GM21447 (cell line): ENCODE data around the gene APOL2.
A peak's percentile ranks its signal among the peaks of the same experiment; 100 is the strongest.
"Not testable (repeated sequence)": the region's sequence is repeated elsewhere in the genome, so short reads cannot be mapped to it uniquely, and the experiment has no call there.

Source experiments
- ATAC-seq: cut with Tn5 transposase; IDR thresholded peaks from one replicate; pipeline ENCODE4 v1.9.1; 2021; ENCODE audit not compliant: unreplicated experiment

APOL2 gene

DNA sequence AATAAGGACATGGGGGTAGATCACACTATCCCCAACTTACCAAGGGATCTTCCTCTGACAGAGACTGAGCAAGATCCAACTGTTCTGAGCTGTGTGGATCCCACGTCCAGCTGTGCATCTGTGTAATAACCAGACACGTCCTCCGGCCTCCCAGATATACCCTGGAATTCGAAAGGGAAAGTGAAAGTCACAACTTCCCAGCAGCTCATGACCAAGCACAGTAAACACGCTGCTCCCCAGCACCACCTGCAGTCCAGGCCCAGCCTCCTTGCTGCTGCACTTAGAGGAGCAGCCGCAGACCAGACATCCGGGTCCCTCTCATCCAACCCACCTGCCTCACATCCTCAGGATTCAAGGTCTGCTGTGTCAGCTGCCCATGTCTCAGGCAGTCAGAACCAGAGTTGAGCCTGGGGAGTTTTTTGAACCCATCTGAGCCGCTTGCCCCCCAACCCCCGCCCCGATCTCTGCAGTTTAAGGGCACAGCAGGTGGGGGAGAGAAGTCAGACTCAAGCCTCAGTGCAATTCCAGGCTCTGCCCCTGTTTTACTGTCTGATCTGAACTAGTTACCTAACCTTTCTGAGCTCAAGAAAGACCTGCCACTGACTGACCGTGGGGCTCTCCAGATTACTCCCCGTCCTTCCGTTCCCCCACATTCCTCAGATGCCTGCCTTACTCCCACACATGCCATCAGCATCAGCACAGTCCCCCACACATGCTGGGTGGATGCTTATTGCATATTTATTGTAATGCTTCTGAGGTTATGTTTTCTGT is at the start of gene APOL2:
Gene APOL2, minus strand, starts transcription at position 127 of the 771 bp plus-strand sequence. CDS start 6,365 bp downstream, outside the sequence.
- ATAC-seq, result peak; percentile 85

- no peak for ATAC-seq
These were observed 49.5 kb upstream of the APOL2 start for GRCh38 chr22:36288571-36289405.

DNA sequence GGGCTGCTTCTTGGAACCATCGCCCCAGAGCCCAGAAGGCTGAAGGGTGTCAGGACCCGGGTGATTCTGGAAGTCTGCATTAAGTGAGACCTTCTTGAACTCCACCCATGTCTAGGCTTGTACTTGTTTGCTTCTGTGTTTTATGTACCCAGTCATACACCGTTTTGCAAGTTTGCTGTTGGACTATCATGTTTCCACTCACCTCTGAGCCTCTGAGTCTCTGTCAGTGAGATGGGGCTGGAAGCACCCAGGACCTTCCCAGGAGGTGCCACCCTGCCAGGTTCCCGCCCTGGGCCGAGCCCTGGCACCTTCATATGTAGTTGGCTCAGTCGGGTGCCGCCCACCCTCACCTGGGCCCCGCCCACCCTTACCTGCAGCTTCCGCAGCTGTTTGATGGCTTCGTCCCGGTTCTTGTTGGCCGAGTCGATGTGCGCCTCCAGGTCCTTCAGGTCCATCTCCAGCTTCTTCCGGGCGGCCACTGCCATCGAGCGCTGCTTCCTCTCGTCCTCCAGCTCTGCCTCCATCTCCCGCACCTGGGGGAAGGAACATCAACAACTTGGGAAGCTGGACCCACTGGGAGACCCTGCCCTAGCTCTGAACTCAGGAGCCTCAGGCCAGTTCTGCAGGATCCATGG is 48.7 kb upstream of the APOL2 start:
- no peak for ATAC-seq

DNA sequence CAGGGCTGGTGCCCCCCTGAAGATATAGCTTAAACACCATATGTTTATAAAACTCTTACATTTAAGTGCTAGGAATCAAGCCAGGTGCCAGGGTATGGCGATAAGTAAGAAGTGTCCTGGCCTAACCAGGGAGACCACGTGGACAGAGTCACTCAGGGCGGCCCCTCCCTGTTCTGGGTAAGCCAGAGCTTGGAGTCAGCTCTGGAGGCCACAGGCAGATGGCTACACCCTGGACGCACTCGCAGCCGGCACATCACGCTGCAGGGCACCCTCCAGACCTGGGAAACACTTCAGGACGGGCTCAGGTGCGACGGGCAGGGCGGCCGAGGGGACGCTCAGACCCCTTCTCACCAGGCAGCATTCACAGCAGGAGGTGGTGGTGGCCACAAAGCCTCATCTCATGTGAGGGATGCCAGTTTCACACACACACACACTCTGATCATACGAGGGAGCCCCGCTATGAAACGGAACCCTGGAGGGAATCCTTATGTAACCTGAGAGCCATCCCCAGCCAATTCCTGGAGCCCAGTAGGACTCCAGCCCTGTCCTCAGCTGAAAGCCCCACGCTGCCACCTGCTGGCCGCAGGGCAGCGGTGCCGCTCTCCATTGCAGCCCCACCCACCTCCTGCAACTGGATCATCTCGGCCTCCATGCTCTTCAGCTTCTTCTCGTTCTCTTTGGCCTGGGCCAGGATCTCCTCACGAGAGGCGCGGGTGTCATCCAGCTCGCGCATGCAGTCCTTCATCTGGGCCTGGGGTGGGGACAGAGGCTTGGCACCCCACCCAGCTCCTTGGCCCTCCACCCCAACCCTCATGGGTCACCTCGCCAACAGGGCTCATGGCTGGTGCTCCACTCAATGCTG is 47.0 kb upstream of the APOL2 start:
- no peak for ATAC-seq

GRCh38 chr22:36285545-36285944 is 46.2 kb upstream of the APOL2 start:
- no peak for ATAC-seq

GRCh38 chr22:36285017-36285416 is 45.7 kb upstream of the APOL2 start:
- ATAC-seq, result no peak

GRCh38 chr22:36284171-36284571 is 44.8 kb upstream of the APOL2 start:
- ATAC-seq, result no peak

DNA sequence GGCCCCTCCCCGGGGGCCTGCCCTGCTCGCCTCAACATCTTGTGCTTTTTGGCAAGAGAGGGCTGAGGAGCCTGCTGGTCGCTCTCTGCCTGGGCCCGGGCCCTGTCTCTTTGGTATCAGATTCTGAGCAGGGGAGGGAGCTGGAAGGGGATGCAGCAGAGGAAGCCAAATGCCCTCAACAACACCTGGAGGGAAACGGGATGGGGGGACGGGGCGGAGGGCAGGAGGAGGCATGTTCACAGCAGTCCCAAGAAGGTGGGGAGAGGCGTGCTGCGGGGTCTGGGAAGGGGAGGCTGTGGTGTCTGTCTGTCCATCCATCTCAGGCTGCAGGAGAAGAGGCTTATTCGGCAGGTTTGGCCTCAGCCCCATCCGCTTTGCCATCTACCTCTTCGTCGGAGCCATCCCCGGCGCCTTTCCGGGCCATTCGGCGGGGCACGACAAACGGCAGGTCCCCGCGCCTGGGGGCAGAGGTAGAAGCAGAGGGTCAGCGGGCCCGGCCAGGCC is 43.1 kb upstream of the APOL2 start:
- no peak for ATAC-seq

GRCh38 chr22:36281781-36282327 is 42.5 kb upstream of the APOL2 start:
- ATAC-seq, result no peak

- no peak for ATAC-seq
These were observed 41.1 kb upstream of the APOL2 start for GRCh38 chr22:36280379-36280778.

DNA sequence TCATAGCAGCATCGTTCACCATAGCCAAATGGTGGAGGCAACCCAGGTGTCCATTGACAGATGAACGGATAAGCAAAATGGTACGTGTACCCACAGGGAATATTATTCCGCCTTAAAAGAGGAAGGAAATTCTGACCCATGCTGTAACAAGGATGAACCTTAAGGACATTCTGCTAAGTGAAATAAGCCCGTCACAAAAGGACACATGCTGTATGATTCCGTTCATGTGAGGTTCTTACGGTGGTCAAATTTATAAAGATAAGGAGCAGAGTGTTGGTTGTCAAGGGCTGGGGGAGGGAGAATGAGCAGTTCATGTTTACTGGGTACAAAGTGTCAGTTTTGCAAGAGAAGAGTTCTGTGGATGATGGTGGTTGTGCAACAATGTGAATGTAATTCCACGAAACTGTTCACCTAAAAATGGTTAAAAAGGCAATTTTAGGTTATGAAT is 39.9 kb upstream of the APOL2 start:
- no peak for ATAC-seq

GRCh38 chr22:36277482-36278291 is 38.4 kb upstream of the APOL2 start:
- ATAC-seq, result no peak

- no peak for ATAC-seq
These were observed 35.2 kb upstream of the APOL2 start for GRCh38 chr22:36274531-36274930.

GRCh38 chr22:36271951-36272350 is 32.6 kb upstream of the APOL2 start:
- not testable (repeated sequence) for ATAC-seq

- ATAC-seq, result not testable (repeated sequence)
These were observed 31.9 kb upstream of the APOL2 start for GRCh38 chr22:36271231-36271630.

DNA sequence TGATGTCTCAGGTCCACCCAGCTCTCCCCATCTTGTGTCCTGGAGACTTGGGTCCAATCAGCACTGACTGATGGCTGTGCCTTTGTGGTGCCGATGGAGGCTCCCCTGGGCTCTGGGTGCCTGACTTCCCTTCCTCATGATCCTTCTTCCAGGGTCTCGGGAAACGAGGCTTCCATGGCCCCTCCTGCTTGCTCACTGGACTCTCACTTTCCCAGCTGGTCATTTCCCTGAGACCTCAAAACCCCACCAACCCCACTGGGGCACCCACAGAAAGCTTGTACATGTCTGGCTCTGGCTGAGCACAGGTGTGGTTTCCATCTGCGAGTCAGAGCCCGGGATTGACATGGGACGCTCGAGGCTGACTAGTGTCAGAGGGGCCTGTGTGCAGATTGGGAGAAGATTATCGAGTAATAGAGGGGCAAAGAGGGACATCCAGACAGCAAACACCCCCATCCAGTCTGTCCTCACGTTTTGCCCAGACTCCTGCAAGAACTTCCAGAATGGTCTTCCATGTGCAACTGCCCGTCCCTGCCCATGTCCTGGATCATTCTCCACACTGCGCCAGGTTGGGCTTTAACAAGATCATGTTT is 28.7 kb upstream of the APOL2 start:
- no peak for ATAC-seq

- ATAC-seq, result no peak
These were observed 27.7 kb upstream of the APOL2 start for GRCh38 chr22:36267058-36267457.

- ATAC-seq, result not testable (repeated sequence)
These were observed 24.7 kb upstream of the APOL2 start for GRCh38 chr22:36263886-36264664.
